GM19025 (cell line): Measurements from ENCODE around the gene TPX2.
"Not testable (repeated sequence)": the region's sequence is repeated elsewhere in the genome, so short reads cannot be mapped to it uniquely, and the experiment has no call there.

Source experiments
- ATAC-seq: cut with Tn5 transposase; IDR thresholded peaks from one replicate; pipeline ENCODE4 v1.9.1; 2021; ENCODE audit warnings: mild to moderate bottlenecking, low read depth, moderate library complexity; ENCODE audit not compliant: unreplicated experiment

TPX2 gene

DNA sequence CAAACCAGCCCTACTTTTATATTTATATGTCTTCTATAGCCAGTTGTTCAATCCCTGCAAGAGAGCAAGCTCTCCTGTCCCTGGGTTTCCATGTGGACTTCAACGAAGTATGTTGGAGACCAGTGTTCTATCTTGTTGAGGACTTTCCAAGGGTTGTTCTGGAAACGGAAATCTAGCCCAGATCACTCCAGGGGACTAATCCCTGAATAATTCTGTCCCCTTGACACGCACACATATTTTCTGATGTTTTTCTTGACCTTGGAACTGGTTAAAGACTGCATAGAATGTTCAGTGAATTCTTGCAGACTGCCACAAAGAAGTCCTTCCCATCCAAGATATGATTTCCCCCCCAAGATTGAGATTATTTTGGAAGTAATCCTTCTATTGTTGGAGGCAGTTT, 70.6 kb downstream of the TPX2 start:
- no peak for ATAC-seq

DNA sequence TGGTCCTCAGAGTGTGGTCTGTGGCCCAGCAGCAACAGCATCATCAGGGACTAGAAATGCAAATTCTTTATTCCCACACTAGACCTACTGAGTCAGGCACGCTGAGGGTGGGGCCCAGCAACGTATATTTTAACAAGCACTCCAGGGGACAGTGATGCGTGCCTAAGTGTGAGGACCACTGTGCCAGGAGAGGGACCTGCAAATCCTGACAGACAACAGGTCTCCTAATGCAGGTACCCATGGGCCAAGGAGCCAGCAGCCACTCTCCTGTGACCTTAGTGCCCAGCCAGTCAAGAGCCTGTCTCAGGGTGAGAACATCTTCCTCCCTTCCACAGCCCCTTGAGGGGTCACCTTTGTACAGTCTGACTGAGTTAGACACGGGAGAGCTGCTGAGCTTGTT, 72.1 kb downstream of the TPX2 start:
- ATAC-seq = no peak

DNA sequence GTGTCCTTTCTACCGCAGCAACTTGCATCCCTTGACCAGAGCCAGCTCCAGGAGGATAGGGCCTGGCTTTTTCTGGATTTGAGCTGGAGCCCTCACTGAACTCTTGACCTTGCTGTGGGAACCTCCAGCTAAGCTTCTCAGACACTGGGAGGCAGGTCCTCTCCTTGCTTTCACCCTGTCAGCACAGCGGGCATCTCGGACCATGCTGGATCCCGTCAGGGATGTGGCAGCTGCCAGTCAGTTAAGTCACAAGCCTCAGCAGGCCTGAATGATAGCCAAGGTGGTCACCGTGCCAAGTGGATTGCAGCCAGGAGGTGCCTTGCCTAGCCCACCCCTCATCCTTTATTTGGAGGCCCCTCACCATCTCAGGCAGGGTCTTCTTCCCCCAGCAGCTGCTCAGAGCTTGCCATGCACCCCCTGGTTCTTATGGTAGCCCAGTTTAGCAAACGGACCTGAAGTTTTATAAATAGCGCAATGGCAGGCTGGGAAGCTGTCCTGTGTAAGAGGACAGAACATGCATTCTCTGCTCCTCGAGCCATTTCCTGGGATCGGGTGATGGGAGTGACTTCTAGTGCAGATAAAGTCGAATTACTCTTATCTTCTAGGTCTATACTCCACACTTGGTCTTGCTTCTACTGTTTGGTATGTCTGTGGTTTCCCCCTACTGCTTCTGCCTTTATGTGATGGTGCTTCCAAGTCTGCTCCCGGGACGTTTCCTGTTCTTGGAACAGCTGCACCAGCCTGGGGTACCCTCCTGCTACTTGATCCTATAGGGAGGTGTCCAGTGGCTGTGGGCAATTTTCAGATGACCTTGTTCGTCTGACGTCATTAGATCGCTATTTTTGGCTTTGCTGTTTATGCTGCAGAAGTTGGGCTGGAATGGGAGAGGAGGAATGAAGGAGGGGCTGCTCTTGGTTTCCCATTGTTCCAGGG, 73.0 kb downstream of the TPX2 start:
- no peak for ATAC-seq

DNA sequence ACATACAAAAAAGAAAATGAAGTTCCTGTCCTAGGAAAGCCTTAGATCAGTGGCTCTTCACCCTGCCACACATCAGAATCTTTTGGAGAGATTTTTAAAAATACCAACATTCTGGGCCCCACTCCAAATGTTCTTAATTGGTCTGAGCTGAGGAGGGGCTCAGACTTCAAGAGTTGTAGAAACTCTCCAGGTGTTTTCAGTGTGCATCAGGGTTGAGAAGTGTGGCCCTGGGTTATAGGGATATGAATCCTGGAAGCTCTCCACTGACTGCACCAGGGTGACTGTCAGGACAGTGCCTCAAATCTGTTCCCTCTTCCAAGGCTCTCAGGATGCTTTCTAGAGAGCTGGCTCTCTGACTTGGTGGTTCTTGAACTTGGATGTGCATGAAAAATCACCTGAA, 74.5 kb downstream of the TPX2 start:
- ATAC-seq = no peak

DNA sequence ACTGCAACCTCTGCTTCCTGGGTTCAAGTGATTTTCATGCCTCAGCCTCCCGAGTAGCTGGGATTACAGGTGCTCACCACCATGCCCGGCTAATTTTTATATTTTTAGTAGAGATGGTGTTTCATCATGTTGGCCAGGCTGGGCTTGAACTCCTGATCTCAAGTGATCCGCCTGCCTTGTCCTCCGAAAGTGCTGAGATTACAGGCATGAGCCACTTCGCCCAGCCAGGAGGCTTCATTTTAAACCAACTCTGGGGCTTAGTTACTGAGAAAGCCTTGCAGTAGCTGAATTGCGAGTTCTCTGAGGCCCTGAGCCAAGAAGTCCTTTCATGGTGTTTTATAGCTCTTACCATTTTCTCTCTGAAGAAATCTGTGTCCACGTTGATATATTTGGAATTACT, 75.1 kb downstream of the TPX2 start:
- ATAC-seq = not testable (repeated sequence)

DNA sequence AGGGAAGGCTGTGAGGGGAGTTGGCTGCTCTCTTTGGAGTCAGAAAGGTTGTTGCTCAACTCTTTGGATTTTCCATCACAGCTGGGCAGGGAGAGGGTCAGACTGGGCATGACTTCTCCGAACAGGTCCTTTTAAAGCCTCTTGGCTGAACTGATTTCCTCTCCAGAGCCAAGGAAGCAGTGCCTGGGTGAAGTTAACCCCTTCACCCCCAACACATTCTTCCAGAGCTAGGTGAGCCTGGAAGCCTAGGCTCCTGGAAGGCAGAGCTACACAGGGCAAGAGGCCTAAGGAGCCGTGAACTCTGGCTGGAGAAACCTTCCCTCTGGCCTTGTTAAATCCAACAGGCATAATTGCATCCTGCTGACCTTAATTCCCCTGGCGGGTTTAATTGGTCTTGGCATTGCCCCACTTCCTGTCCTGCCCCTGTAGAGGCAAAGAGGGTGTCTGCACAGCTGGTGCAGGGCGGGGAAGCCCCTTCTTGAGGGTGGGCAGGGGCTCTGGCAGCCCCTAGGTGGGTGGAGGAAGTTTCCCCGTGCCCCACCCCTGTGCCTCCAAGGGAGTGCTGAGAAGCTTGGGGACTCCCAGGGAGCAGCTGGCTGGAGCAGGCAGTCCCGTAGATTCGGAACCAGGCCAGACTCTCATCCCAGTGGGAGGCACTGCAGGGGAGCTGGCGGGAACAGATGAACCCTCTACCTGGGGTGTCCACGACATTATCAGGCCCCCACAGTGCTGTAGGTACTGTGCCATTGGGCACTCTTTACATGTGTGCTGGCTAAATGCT, 76.5 kb downstream of the TPX2 start:
- no peak for ATAC-seq

DNA sequence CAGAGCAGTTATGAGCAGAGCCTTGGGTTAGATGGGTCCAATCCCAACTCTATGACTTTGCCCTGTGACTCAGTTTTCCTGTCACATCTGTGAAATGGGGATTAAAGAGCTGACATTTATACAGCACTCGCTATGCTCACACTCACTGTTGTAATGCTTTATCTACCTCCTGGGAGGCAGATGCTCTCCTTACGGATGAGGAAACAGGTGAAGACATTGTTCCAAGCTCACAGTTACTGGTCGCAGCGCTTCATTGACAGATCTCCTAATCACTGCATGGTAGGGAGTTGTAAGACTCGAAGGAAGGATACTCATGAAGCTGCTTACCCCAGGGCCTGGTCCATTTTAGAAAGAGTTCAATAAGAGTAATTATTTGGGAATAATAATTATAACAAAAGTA, 77.1 kb downstream of the TPX2 start:
- no peak for ATAC-seq

DNA sequence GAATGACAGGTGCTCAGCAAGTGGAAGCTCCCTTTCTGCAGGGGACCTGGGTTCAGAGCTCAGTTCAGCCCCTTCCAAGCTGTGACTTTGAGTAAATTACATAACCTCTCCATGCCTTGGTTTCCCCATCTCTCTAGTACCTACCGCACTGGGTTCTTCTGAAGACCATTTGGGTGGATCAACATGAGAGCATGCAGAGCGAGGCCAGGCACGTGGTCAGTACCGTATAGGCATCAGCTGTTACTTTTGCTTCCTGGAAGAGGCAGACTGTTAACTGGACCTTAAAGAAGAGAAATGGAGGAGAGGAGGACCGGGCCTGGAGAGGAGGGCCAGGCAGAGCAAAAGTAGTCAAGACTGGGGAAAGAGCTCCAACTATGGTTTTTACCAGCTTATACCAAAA, 78.4 kb downstream of the TPX2 start:
- no peak for ATAC-seq

DNA sequence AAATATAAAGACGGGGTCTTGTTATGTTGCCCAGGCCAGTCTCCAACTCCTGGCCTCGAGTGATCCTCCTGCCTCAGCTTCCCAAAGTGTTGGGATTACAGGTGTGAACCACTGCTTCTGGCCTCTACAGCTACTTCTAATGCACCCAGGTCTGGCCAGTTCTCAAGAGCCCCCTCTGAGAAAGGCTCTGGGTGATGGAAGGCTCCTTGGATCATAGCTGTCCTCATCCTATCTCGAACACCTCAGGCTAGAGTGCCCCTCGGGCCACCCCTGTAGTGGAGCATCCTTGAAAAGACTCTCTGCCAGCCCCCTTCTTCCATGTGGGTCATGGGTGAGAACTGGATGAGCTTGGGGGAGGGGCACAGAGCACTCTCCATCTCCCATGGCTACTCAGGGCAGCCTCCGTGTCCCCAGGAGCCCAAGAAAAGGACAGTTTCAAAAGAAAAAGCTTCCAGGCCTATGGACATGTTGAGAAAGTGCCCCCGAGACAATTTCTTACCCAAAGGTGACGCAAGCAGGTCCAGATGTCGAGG, 79.4 kb downstream of the TPX2 start:
- ATAC-seq = no peak

DNA sequence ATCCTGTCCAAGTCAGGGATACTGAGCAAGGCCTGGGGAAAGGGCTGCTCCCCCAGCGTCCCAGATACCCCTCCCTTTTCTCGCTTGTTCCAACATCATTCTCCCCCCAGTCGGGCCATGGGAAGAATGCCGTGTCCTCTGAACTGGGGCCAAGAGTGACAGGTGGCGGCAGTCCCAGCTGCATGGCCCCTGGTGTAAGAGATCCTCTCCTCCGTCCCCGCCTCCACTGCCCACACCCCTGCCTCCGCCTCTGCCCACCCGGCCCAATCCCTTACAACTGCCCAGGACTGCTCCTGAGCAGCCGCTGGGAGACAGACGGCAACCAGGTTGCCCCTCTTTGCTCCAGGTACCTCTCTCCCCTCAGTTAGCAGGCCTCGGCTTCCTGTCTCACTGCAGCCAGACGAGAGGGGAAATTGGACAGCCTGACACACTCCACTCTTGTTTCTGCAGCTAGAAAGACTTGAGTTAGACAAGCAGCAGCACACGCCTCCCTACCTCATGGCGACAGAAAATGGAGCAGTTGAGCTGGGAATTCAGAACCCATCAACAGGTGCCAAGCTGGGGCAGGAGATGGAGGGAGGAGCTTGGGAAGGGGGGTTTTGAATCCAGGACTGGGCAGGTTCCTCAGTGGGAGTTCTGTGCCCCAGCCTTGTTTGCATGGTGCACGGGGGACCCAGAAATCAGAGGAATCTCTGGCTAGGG, 80.1 kb downstream of the TPX2 start, which contains the start of gene MYLK2:
Gene MYLK2, plus strand, starts transcription at position 274 of the 702 bp plus-strand sequence. Its CDS starts 225 bp downstream, at position 499.
- ATAC-seq = no peak

DNA sequence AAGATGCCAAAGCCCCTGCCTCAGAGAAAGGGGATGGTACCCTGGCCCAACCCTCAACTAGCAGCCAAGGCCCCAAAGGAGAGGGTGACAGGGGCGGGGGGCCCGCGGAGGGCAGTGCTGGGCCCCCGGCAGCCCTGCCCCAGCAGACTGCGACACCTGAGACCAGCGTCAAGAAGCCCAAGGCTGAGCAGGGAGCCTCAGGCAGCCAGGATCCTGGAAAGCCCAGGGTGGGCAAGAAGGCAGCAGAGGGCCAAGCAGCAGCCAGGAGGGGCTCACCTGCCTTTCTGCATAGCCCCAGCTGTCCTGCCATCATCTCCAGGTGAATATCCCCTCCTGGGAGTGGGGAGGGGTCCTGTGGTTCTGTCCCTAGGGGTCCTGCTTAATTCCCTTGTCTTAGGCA, 81.1 kb downstream of the TPX2 start:
- no peak for ATAC-seq

DNA sequence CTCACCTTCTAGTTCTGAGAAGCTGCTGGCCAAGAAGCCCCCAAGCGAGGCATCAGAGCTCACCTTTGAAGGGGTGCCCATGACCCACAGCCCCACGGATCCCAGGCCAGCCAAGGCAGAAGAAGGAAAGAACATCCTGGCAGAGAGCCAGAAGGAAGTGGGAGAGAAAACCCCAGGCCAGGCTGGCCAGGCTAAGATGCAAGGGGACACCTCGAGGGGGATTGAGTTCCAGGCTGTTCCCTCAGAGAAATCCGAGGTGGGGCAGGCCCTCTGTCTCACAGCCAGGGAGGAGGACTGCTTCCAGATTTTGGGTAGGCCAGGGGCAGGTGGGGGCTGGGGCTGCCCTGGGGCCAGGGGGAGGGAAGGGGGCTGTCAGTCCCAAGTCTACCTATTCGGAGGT, 82.3 kb downstream of the TPX2 start:
- no peak for ATAC-seq

DNA sequence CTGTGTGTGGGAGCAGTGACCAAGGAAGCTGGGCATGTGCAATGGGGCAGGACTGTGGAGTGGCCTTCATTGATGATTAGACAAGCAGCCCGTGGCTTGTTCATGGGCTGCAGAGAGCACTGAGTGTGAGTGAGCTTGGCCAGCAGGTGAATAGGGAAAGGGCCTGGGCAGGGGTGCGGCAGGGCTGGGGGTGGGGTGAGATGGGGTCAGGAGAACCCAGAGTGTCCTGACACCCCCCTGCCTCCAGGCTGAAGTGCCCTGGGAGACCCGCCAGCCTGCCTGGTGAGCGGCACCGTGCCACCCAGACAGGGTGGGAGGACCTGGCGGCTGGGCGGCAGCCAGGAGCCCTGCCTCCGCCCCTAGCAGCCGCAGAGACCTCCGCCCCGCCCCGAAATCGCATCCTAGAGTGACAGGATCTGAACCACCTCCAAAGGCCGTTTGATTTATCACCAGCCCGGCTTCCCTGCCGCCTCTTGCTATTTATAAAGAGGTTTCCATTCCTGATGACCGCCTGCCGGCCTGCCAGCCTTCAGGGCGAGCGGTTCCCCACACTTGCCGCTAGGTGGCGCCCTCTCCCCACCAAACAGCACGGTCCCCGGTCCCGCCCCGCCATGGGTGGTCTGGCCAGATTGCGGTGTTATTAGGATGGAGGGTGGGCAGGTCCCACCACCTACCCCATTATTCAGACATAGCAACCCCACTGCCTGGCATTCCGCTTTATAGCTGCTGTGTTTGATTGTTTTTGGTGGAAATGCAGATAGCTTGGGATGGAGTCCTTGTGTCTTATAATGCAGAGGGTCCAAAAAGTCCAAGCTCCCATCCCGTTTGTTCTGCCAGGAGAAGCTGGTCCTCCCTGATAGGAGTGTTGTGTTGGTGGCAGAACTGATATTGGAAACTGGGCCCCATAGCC, 83.6 kb downstream of the TPX2 start:
- ATAC-seq = peak; percentile 49

DNA sequence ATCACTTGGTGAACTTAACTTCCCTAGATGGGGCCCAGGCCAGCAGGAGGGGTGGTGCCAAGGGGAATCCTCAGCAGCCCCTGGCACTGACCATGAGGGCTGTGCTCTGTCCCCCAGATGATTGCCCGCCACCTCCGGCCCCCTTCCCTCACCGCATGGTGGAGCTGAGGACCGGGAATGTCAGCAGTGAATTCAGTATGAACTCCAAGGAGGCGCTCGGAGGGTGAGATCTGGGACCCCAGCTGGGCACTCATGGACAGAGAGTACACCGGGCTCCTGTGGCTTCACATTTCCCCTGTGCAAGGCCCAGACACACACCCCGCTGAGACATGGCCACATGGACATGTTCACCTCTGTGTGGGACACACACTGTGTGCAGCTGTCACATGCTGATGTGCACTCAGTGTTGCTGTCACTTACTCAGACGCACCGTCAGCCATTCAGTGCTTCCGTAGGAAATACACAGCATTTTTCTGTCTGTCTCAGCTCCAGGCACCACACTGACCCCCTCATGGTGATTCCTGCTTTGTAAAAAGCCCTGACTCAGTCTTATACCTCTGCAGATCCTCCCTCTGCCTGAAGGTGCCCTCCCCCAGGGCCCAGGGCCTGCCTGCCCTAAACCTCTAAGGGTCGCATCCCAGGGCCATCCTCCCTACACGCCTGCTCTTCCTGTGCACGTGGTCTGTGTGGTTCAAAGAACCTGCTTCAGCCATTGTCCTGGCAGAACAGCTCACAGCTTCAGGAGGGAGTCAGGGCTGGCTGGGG, 84.5 kb downstream of the TPX2 start:
- no peak for ATAC-seq

DNA sequence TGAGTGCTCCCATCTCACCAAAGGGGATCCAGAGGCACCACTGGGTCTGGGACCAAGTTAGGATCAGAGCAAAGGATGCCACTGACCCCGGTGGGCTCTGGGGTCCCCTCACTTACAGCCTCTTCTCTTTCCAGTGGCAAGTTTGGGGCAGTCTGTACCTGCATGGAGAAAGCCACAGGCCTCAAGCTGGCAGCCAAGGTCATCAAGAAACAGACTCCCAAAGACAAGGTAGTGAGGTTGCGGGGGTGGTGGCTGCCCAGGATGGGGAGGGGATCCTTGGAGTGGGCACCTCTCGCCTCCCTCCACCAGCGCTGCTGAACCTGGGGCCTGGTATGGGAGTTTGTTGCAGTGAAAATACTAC, 85.0 kb downstream of the TPX2 start:
- ATAC-seq = no peak

DNA sequence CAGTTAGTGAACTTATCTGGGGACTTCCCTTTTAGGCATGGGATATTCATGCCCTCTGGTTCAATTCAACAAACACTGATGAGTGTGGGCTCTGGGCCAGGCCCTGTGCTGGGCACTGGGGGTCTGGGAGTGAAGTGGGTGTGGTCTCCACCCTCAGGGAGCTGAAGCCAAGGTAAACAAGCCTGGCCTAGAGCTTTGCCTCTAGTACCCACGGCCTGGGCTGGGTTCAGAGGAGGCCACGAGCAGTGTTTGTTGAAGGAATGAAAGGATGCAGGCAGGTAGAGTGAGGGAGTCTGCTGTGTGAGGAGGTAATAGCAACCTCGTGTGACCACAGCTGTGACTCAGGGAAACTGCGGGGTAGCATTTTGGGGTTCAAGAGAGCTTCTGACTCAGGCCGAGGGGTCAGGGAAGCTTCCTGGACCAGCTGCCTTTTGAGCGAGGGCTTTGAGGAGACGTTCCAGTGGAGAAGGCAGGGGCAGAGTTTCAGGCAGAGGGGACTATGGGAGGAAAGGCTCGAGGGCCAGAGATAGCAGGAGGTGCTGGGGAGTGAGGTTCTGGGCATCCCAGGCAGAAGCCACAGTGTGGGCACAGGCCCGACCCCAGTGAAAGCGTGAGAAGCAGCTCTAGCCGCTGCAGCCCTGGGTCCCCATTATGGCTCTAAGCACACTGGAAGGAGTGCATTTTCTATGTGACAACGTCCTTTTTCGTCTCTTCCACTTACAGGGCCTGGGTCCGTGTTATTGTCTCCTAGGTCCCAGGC, 85.6 kb downstream of the TPX2 start:
- ATAC-seq = no peak

DNA sequence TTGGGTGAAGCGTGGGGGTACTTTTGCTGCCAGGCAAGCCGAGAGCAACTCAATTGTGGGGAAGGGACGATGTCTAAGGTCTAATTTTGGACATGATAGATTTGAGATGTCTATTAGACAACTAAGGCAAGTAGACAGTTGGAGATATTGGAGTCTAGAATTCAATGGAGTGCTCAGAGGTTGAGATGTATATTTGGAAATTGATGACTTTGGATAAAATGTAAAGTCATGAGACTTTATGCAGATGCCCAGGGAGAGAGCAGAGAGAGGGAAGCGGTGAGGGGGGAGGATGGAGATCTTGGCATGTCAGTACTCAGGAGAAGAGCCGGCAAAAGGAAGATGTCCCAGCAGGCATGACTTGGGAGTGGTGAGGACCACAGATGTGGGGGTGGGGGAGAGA, 87.0 kb downstream of the TPX2 start:
- no peak for ATAC-seq

DNA sequence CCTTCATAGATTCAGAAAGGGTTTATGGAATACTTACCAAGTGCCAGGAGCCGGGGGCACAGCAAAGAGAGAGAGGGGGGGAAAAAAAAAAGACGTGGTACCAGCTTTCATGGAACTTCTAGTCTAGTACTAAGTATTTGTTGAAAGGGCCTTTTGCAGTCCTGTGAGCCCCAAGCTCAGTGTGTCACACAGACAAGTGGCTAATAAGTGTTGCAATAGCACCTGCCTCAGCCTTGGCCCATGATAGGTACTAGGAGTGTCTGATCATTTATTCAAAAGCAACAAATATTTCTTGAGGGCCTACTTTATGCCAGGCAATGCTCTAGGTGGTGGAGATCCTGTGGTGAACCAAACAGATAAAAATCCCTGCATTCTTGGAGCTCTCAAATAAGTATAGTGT, 88.0 kb downstream of the TPX2 start:
- no peak for ATAC-seq
